OCI-LY3 (cell line): ENCODE measurements around the gene GIMAP7.
"Not testable (repeated sequence)": the region's sequence is repeated elsewhere in the genome, so short reads cannot be mapped to it uniquely, and the experiment has no call there.

ENCODE experiments used
- H2AFZ ChIP-seq: fragments of 200-600, 300-600 bp; shearing (Covaris generic); 2 replicates; pipeline ENCODE4 v1.6.0; 2014; ENCODE audit warnings: antibody characterized with exemption, low read depth, low read length
- H3K27ac ChIP-seq: fragments of 200-600, 300-600 bp; sonication (generic); 2 replicates; pipeline ENCODE4 v1.5.1; 2014; ENCODE audit warnings: mild to moderate bottlenecking, low read length, moderate library complexity, mixed read lengths
- H3K27me3 ChIP-seq: fragments of 200-600, 300-600 bp; sonication (generic); 2 replicates; pipeline ENCODE4 v1.6.1; 2014; ENCODE audit warnings: low read depth, low read length, mixed read lengths
- H3K36me3 ChIP-seq: fragments of 200-600, 300-600 bp; sonication (generic); replicated peaks from 2 replicates; pipeline ENCODE3; 2014; ENCODE audit warnings: low read depth, low read length, mixed read lengths
- H3K4me1 ChIP-seq: fragments of 300-600, 200-600 bp; sonication (generic); 2 replicates; pipeline ENCODE4 v1.6.1; 2014; ENCODE audit warnings: low read length, mixed read lengths
- H3K4me2 ChIP-seq: fragments of 200-600, 300-600 bp; sonication (generic); 2 replicates; pipeline ENCODE4 v1.6.1; 2014; ENCODE audit warnings: low read length, mixed read lengths
- H3K4me3 ChIP-seq: fragments of 300-600, 200-600 bp; sonication (generic); 2 replicates; pipeline ENCODE4 v1.5.1; 2014; ENCODE audit warnings: antibody characterized with exemption, mild to moderate bottlenecking, low read length, moderate library complexity
- H3K79me2 ChIP-seq: fragments of 300-600, 200-600 bp; shearing (Covaris generic); 2 replicates; pipeline ENCODE4 v1.6.1; 2014; ENCODE audit warnings: mild to moderate bottlenecking, low read length, mixed read lengths
- H3K9ac ChIP-seq: fragments of 300-600, 200-600 bp; shearing (Covaris generic); 2 replicates; pipeline ENCODE4 v1.6.0; 2014; ENCODE audit warnings: mild to moderate bottlenecking, low read length, moderate library complexity
- H3K9me3 ChIP-seq: fragments of 200-600, 300-600 bp; shearing (Covaris generic); 2 replicates; pipeline ENCODE4 v1.6.1; 2014; ENCODE audit warnings: low read length, mixed read lengths; ENCODE audit not compliant: insufficient read depth
- H4K20me1 ChIP-seq: fragments of 200-600, 300-600 bp; sonication (generic); 2 replicates; pipeline ENCODE4 v1.6.1; 2016; ENCODE audit warnings: low read length, mixed read lengths; ENCODE audit not compliant: insufficient read depth
- EZH2phosphoT487 ChIP-seq: fragments of 200-600 bp; shearing (Covaris generic); IDR thresholded peaks from 2 replicates; pipeline ENCODE4 v1.6.1; 2018; ENCODE audit warnings: antibody characterized with exemption, mixed run types, low read depth
- TF ChIP-seq, protein P1 (sequence below): fragments of 200-600, 300-600 bp; sonication (generic); IDR thresholded peaks from 2 replicates; pipeline ENCODE4 v1.5.1; 2014; ENCODE audit warnings: antibody characterized with exemption, low read length, low read depth

The GIMAP7 gene

DNA sequence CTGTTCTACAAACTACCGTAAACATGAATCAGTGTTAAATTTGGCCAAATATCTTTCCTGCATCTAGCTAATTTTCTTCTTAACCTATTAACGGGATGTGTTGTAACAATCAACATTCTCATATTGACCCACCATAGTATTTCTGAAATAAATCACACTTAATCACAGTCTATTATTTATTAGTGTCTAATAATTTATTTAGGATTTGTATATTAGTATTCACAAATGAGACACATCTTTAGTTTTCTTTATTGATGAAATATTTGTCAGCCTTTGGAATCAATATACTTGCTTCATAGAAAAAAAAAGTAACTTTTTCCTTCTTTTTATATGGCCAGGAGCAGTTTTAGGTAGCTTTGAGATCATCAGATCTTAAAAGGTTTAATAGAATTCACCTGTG, 4.6 kb downstream of the GIMAP7 start:
- Histone ChIP-seq H4K20me1 (no peaks in the 10 kb centered on the region), H3K9me3 (no peaks in the 10 kb centered on the region), H3K79me2 (no peaks in the 10 kb centered on the region), H2AFZ (no peak overlapping the region), H3K27ac (no peak overlapping the region), H3K4me1 (no peaks in the 10 kb centered on the region), H3K36me3 (no peaks in the 10 kb centered on the region), H3K4me3 (no peak overlapping the region), H3K27me3 (peaks cover 24% of the 10 kb centered on the region; the same call in 1 of the 2 replicates), H3K4me2 (no peak overlapping the region), H3K9ac (no peak overlapping the region)
- TF ChIP-seq, protein P1, sequence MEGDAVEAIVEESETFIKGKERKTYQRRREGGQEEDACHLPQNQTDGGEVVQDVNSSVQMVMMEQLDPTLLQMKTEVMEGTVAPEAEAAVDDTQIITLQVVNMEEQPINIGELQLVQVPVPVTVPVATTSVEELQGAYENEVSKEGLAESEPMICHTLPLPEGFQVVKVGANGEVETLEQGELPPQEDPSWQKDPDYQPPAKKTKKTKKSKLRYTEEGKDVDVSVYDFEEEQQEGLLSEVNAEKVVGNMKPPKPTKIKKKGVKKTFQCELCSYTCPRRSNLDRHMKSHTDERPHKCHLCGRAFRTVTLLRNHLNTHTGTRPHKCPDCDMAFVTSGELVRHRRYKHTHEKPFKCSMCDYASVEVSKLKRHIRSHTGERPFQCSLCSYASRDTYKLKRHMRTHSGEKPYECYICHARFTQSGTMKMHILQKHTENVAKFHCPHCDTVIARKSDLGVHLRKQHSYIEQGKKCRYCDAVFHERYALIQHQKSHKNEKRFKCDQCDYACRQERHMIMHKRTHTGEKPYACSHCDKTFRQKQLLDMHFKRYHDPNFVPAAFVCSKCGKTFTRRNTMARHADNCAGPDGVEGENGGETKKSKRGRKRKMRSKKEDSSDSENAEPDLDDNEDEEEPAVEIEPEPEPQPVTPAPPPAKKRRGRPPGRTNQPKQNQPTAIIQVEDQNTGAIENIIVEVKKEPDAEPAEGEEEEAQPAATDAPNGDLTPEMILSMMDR: no peak
- TF ChIP-seq EZH2phosphoT487: no peak

DNA sequence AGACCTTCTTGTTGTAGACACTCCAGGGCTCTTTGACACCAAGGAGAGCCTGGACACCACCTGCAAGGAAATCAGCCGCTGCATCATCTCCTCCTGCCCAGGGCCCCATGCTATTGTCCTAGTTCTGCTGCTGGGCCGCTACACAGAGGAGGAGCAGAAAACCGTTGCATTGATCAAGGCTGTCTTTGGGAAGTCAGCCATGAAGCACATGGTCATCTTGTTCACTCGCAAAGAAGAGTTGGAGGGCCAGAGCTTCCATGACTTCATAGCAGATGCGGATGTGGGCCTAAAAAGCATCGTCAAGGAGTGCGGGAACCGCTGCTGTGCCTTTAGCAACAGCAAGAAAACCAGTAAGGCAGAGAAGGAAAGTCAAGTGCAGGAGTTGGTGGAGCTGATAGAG, 5.5 kb downstream of the GIMAP7 start:
- H3K36me3 ChIP-seq: no peaks in the 10 kb centered on the region
- H3K4me3 ChIP-seq: no peak overlapping the region
- no peaks in the 10 kb centered on the region for H3K4me1 ChIP-seq
- H3K27ac ChIP-seq: no peak overlapping the region
- no peaks in the 10 kb centered on the region for H3K79me2 ChIP-seq
- TF ChIP-seq EZH2phosphoT487: no peak
- TF ChIP-seq, protein P1: no peak
- H4K20me1 ChIP-seq: no peaks in the 10 kb centered on the region
- H3K4me2 ChIP-seq: no peak overlapping the region
- H2AFZ ChIP-seq: no peak overlapping the region
- no peak overlapping the region for H3K9ac ChIP-seq
- H3K9me3 ChIP-seq: no peaks in the 10 kb centered on the region
- peaks cover 21% of the 10 kb centered on the region; the same call in 1 of the 2 replicates for H3K27me3 ChIP-seq

DNA sequence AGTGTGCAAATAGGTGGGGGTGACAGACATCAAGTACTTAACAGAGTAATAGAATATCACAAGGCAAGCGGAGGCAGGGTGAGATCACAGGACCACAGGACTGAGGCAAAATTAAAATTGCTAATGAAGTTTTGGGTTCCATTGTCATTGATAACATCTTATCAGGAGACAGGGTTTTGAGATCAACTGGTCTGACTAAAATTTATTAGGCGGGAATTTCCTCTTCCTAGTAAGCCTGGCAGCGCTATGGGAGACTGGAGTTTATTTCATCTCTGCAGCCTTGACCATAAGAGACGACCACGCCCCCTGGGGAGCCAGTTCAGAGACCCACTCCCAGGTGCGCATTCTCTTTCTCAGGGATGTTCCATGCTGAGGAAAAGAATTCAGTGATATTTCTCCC, 8.3 kb downstream of the GIMAP7 start:
- not testable (repeated sequence) for H3K4me3 ChIP-seq, H3K79me2 ChIP-seq, H3K9me3 ChIP-seq, H3K4me2 ChIP-seq, H3K36me3 ChIP-seq, H3K27me3 ChIP-seq, H3K4me1 ChIP-seq, H2AFZ ChIP-seq, H4K20me1 ChIP-seq, H3K27ac ChIP-seq, H3K9ac ChIP-seq

DNA sequence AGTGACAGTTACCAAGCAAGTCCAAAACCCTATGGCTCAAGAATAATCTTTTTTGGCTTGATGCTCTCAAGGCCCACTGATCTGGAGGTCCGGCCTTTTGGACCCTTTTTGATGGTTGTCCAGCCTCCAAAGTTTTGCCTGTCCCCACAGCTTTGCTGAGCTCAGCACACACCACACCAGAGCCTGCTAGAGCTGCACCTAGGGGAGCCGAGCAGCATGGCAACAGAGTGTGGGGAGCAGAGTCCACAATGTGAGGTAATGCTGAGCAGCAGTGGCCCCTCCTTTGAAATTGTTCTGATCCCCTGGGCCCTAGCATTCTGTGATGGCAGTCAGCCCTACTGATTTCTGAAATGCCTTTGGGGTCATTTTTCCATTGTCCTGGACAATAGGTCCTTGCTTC, 9.3 kb downstream of the GIMAP7 start:
- no peak overlapping the region for H3K9ac ChIP-seq
- H3K4me1 ChIP-seq: no peaks in the 10 kb centered on the region
- no peaks in the 10 kb centered on the region for H4K20me1 ChIP-seq
- no peaks in the 10 kb centered on the region for H3K36me3 ChIP-seq
- H3K4me2 ChIP-seq: no peak overlapping the region
- H3K27me3 ChIP-seq: no peaks in the 10 kb centered on the region; the same call in 1 of the 2 replicates
- H3K9me3 ChIP-seq: no peaks in the 10 kb centered on the region
- no peak for TF ChIP-seq EZH2phosphoT487
- H3K27ac ChIP-seq: no peak overlapping the region
- no peaks in the 10 kb centered on the region for H3K79me2 ChIP-seq
- H2AFZ ChIP-seq: no peak overlapping the region
- no peak overlapping the region for H3K4me3 ChIP-seq

DNA sequence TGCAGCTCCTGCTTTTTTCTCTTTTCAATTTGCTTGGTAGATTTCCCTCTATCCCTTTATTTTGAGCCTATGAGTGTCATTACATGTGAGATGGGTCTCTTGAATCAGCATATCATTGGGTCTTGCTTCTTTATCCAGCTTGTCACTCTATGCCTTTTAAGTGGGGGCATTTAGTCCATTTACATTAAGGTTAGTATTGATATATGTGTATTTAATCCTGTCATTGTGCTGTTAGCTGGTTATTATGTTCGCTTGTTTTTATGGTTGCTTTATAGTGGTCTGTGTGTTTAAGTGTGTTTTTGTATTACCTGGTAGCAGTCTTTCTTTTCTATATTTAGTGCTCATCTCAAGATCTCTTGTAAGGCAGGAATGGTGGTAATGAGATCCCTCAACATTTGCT, 17.0 kb downstream of the GIMAP7 start:
- no peak overlapping the region for H3K4me3 ChIP-seq
- no peaks in the 10 kb centered on the region for H3K27me3 ChIP-seq
- no peaks in the 10 kb centered on the region for H3K4me1 ChIP-seq
- no peaks in the 10 kb centered on the region for H4K20me1 ChIP-seq
- peaks cover 4% of the 10 kb centered on the region; the same call in 1 of the 2 replicates for H3K9me3 ChIP-seq
- H3K27ac ChIP-seq: no peak overlapping the region
- H3K4me2 ChIP-seq: no peak overlapping the region
- no peaks in the 10 kb centered on the region for H3K79me2 ChIP-seq
- H3K9ac ChIP-seq: no peak overlapping the region
- no peak for TF ChIP-seq EZH2phosphoT487
- TF ChIP-seq, protein P1: no peak
- H3K36me3 ChIP-seq: no peaks in the 10 kb centered on the region
- H2AFZ ChIP-seq: no peak overlapping the region
